AG10803 (cell line): ENCODE measurements around the gene S1PR4.
"Not testable (repeated sequence)": the region's sequence is repeated elsewhere in the genome, so short reads cannot be mapped to it uniquely, and the experiment has no call there.

Experiments used
- DNase-seq: peaks from one replicate; pipeline ENCODE4 v3.0.0; 2010; ENCODE audit warnings: low read depth
- H3K4me3 ChIP-seq: 2 replicates; pipeline ENCODE4 v1.5.1; 2011; ENCODE audit warnings: mild to moderate bottlenecking, low read length, control low read depth
- TF ChIP-seq, protein P1 (sequence below): conservative IDR thresholded peaks from 2 replicates; pipeline ENCODE4 v1.5.1; 2011; ENCODE audit warnings: mild to moderate bottlenecking, low read length, control low read depth, inconsistent platforms

Gene S1PR4

DNA sequence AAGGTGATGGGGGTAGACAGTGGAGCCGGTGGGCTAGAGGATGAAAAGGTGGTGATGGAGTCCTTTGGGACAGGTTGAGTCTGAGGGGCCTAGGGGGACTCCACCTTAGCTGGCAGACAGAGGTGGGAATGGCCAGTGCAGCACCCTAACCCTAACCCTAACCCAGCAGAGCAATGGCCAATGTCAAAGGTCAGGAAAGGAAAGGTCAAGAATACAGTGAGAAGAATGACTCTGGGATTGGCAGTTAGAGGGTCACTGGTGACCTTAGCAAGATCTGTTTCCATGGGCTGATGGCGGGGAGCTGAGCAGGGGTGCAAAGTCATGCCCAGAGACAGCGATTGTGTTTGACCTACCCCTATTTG is 26.2 kb upstream of the S1PR4 start:
- no peak overlapping the region for H3K4me3 ChIP-seq
- TF ChIP-seq, protein P1, sequence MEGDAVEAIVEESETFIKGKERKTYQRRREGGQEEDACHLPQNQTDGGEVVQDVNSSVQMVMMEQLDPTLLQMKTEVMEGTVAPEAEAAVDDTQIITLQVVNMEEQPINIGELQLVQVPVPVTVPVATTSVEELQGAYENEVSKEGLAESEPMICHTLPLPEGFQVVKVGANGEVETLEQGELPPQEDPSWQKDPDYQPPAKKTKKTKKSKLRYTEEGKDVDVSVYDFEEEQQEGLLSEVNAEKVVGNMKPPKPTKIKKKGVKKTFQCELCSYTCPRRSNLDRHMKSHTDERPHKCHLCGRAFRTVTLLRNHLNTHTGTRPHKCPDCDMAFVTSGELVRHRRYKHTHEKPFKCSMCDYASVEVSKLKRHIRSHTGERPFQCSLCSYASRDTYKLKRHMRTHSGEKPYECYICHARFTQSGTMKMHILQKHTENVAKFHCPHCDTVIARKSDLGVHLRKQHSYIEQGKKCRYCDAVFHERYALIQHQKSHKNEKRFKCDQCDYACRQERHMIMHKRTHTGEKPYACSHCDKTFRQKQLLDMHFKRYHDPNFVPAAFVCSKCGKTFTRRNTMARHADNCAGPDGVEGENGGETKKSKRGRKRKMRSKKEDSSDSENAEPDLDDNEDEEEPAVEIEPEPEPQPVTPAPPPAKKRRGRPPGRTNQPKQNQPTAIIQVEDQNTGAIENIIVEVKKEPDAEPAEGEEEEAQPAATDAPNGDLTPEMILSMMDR: no peak
- DNase-seq: no peak

GRCh38 chr19:3153286-3154230 is 25.0 kb upstream of the S1PR4 start:
- TF ChIP-seq, protein P1: no peak
- H3K4me3 ChIP-seq: no peak overlapping the region
- DNase-seq: no peak

DNA sequence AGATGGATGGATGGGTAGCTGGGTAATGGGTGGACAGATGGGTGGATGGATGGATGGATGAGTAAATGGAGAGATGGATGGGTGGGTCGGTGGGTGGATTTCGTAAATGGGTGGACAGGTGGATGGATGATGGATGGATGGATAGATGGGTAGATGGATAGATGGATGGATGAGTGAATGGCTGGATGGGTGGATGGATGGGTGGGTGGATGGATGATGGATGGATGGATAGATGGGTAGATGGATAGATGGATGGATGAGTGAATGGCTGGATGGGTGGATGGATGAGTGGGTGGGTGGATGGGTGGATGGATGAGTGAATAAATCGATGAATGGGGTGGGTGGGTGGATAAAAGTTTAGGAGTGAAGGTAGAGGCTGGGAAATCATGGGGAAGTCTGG is 24.1 kb upstream of the S1PR4 start:
- not testable (repeated sequence) for H3K4me3 ChIP-seq, DNase-seq

DNA sequence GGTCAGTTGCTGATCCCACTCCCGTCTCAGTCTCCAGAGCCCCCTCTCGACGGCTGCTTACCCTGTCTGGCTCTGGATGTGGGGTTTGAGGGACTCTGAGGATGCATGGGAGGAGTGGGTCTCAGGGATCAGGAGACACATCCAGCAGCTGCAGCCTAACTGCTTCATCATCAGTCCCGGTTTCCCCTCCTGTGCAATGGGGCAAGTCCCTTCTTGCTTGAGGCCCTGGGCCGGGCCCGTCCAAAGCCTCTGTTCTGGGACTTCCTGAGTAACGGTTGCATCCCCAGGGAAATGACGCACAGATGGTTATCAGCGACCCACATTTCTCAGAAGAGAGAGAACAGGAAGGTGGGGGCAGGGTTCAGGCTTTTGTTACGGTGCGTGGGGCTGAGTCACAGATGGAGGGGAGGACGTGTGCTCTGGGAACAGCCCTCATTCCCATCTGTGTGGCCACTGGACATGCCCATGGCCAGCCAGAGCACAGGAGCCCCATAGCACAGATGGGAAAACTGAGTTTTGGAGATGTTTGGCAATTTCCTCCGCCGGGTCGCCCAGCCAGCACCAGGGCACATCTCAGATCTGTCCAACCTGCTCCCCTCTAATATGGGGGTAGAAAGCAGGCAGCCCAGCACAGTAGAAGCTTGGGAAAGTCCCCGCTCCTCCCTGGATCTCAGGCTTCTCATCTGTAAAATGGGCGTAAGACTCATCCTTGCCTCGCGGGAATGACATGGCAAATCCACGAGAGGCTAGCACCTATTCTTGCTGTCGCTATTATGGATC is 23.4 kb upstream of the S1PR4 start:
- TF ChIP-seq, protein P1: no peak
- peak; percentile 99 for DNase-seq
- peak overlapping the region; percentile 22; the same call in 1 of the 2 replicates for H3K4me3 ChIP-seq

- no peak for DNase-seq
- H3K4me3 ChIP-seq: no peak overlapping the region
- TF ChIP-seq, protein P1: no peak
Measured at GRCh38 chr19:3157096-3157845, 21.3 kb upstream of the S1PR4 start.

DNA sequence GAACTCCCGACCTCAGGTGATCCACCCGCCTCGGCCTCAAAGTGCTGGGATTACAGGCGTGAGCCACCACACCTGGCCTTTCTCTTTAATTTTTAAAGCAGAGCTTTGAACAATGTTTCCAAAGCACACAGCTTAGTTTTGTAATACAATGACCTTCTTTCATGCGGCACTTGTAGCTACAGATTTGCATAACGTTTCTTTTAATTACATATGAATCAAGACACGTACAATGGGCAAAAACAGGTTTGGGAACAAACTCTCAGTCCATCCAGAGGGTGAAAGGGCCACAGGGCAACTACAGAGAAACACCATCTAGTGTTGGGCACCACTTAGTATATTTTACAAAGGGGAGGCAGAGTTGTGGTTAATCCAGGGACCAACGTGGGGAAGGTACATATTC is 19.0 kb upstream of the S1PR4 start:
- H3K4me3 ChIP-seq: no peak overlapping the region
- DNase-seq: no peak
- TF ChIP-seq, protein P1: no peak

DNA sequence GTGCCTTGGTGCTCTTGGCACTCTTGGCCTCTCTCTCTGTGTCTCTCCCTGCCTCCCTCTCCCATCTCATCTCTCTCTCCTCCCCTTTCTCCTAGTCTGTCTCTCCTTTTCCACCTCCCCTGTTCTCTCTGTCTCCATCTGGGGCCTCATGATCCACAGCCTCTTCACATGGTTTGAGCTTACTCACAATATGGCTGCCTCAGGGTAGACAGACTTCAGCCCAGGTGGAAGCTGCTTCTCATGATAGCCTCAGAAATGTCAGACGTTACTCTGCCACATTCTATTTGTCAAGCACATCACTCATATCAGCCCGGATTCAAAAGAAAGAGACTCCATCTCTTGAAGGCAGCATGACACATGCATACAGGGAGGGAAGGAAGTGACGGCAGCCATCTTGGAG is 18.4 kb upstream of the S1PR4 start:
- H3K4me3 ChIP-seq: no peak overlapping the region
- TF ChIP-seq, protein P1: no peak
- DNase-seq: no peak
